GM12872 (cell line): ENCODE measurements around the gene PGAP6.

Experiments
- CTCF ChIP-seq: IDR thresholded peaks from 3 replicates; pipeline ENCODE4 v1.5.1; 2011; ENCODE audit warnings: low read depth, mild to moderate bottlenecking, low read length, moderate library complexity; ENCODE audit not compliant: insufficient read depth

The PGAP6 gene

GRCh38 chr16:405548-406506, 24.0 kb upstream of the PGAP6 start:
- TF ChIP-seq CTCF = no peak

GRCh38 chr16:404971-405486, 23.3 kb upstream of the PGAP6 start:
- TF ChIP-seq CTCF = no peak

GRCh38 chr16:401468-402348, 19.9 kb upstream of the PGAP6 start, which contains the start of gene DECR2:
Gene DECR2 (plus strand): TSS chr16:401885. CDS start chr16:401964, 79 bp downstream.
- peak; percentile 63 for TF ChIP-seq CTCF

GRCh38 chr16:400061-400591, 18.3 kb upstream of the PGAP6 start:
- TF ChIP-seq CTCF = no peak

GRCh38 chr16:399340-400019, 17.7 kb upstream of the PGAP6 start:
- TF ChIP-seq CTCF = no peak

GRCh38 chr16:398561-399339, 17.0 kb upstream of the PGAP6 start:
- TF ChIP-seq CTCF = no peak
